ENCODE measurements around the gene SYNCRIP.
"Not testable (repeated sequence)": the region's sequence is repeated elsewhere in the genome, so short reads cannot be mapped to it uniquely, and the experiment has no call there.

The SYNCRIP gene

GRCh38 chr6:85593438-85594196 lies 49.1 kb downstream of the SYNCRIP start, which contains the start of gene SNX14:
Gene SNX14, minus strand, starts transcription at chr6:85593858. Its CDS starts 140 bp downstream, at chr6:85593718.
- DNase-seq = peak; percentile 54

- DNase-seq = no peak
Measured at GRCh38 chr6:85592033-85592432, 50.7 kb downstream of the SYNCRIP start.

- DNase-seq = no peak
Measured at GRCh38 chr6:85591207-85591606, 51.5 kb downstream of the SYNCRIP start.

GRCh38 chr6:85585741-85586140 lies 56.9 kb downstream of the SYNCRIP start:
- DNase-seq = no peak

- DNase-seq = not testable (repeated sequence)
Measured at GRCh38 chr6:85582832-85583231, 59.9 kb downstream of the SYNCRIP start.

GRCh38 chr6:85581572-85581971 lies 61.1 kb downstream of the SYNCRIP start:
- no peak for DNase-seq

GRCh38 chr6:85580878-85581267 lies 61.8 kb downstream of the SYNCRIP start:
- no peak for DNase-seq

GRCh38 chr6:85580118-85580877 lies 62.4 kb downstream of the SYNCRIP start:
- DNase-seq = no peak

- DNase-seq = no peak
Measured at GRCh38 chr6:85579581-85579980, 63.1 kb downstream of the SYNCRIP start.

GRCh38 chr6:85576476-85576875 lies 66.2 kb downstream of the SYNCRIP start:
- no peak for DNase-seq

GRCh38 chr6:85574932-85575598 lies 67.6 kb downstream of the SYNCRIP start:
- DNase-seq = no peak

- no peak for DNase-seq
Measured at GRCh38 chr6:85569323-85569722, 73.4 kb downstream of the SYNCRIP start.

- no peak for DNase-seq
Measured at GRCh38 chr6:85568411-85568810, 74.3 kb downstream of the SYNCRIP start.

- no peak for DNase-seq
Measured at GRCh38 chr6:85565736-85566135, 77.0 kb downstream of the SYNCRIP start.

- not testable (repeated sequence) for DNase-seq
Measured at GRCh38 chr6:85564223-85564622, 78.5 kb downstream of the SYNCRIP start.

All from activated T-cell treated with anti-CD3 and anti-CD28 coated beads for 4 hours (primary cell).